Stomach smooth muscle (tissue), 2 donors: Measurements from ENCODE around the gene FNBP1.

Source experiments
- H3K27ac ChIP-seq: one replicate; pipeline ENCODE4 v1.7.0; 2013; ENCODE audit warnings: mild to moderate bottlenecking, low read length, inconsistent platforms
- H3K27me3 ChIP-seq, 2 donors: one replicate each; pipeline ENCODE4 v1.7.0; 2013; ENCODE audit warnings: low read length in 2 of 2; ENCODE audit not compliant: insufficient read depth in 2 of 2, control insufficient read depth in 1 of 2
- H3K36me3 ChIP-seq, 2 donors: one replicate each; pipeline ENCODE4 v1.7.0; 2013; ENCODE audit warnings: low read length in 2 of 2; ENCODE audit not compliant: control insufficient read depth in 2 of 2, insufficient read depth in 2 of 2
- H3K4me1 ChIP-seq: one replicate; pipeline ENCODE4 v1.7.0; 2013; ENCODE audit warnings: low read length; ENCODE audit not compliant: control insufficient read depth, insufficient read depth
- H3K4me3 ChIP-seq, 2 donors: one replicate each; pipeline ENCODE4 v1.7.0; 2013; ENCODE audit warnings: low read length in 2 of 2
- H3K9ac ChIP-seq, 2 donors: one replicate each; pipeline ENCODE4 v1.7.0; 2013; ENCODE audit warnings: low read length in 2 of 2, mild to moderate bottlenecking in 1 of 2
- H3K9me3 ChIP-seq, 2 donors: one replicate each; pipeline ENCODE4 v1.7.0; 2013; ENCODE audit warnings: low read length in 2 of 2; ENCODE audit not compliant: control insufficient read depth in 2 of 2
- donor health status: healthy.
- donor health status: Pancreatic carcinoma.

FNBP1 gene

DNA sequence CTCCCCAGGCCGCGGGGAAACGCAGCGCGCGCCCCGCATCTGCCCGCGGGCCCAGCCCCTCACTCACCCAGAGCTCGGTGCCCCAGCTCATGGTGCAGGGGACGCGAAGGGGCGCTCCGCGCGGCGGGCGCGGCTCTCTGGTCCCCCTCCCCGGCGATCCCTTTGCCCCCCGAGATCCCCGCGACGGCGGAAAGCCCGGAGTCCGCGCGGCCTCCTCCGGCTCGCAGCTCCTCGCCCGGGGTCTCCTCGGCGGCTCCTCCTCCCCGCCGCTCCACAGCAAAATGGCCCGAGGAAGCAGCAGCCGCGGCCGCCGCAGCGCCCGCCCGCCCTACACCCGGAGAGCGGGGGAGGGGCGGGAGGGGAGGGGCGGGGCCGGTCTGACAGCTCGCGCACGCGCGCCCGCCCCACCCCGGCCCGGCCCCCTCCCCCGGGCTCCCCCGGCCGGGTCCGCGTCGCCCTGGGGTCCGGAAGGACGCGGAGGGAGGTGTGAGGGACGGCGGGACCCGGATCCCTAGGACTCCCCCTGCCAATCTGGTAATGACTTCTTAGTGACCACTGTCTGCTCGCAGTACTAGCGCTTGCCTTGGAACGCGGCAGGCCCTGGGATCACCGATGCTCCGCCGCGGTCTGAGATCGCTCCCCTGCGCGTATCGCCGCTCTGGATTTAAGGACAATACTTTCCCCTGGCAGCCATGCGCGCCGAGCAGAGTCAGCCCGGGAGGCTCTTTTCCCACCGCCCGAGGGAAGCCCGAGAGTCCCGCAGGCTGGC, at the start of gene FNBP1:
FNBP1 (minus strand) TSS at position 305 of the 769 bp plus-strand sequence; CDS start at position 91, 214 bp downstream.
- Histone ChIP-seq H3K9ac (peak within 1 kb of the TSS; percentile 94), H3K27ac (peak within 1 kb of the TSS; percentile 92), H3K4me3 (peak within 1 kb of the TSS; percentile 92 to 96), H3K36me3 (no peaks in the 10 kb centered on the region), H3K27me3 (no peaks in the 10 kb centered on the region), H3K9me3 (no peaks in the 10 kb centered on the region), H3K4me1 (peaks cover 18% of the 10 kb centered on the region)

DNA sequence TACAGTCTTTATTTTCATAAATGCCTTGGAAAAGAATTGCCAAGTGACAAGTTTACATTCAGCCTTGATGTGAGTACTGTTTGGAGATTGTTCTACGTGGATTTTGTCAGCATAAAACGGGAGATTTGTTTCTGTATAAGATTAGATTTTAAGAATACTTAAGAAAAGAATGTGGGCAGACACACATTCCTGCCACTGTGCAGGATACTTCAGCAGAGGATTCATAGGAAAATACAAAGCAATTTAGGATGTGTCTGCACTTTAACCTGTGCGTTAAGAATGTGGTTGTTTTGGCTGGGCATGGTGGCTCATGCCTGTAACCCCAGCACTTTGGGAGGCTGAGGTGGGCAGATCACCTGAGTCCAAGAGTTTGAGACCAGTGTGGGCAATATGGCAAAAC, 47.9 kb upstream of the FNBP1 start:
- no peaks in the 10 kb centered on the region for H3K27me3 ChIP-seq
- peaks cover 16 to 25% of the 10 kb centered on the region in 2 donors for H3K36me3 ChIP-seq
- no peak overlapping the region for H3K4me3 ChIP-seq
- no peaks in the 10 kb centered on the region for H3K4me1 ChIP-seq
- no peak overlapping the region for H3K9ac ChIP-seq
- H3K27ac ChIP-seq, result no peak overlapping the region
- H3K9me3 ChIP-seq, result no peaks in the 10 kb centered on the region

DNA sequence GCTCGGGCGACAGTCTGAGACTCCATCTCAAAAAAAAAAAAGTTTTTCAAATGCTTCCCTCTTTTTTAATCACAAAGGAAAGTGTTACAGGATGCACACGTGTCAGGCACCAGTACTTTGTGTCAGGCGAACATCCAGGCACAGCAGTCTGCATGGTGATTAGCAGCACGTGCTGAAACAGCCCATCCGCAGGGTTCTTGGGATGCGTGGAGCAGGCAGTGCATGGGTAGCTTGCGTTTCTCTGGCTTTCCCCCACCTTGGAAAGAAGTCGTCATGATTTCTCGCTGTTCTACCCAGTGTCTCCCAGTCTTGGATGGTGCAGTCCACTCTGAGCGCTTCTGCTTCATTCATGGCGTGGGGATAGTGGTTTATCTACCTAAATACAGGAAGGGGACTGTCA, 46.2 kb upstream of the FNBP1 start:
- no peak overlapping the region for H3K9ac ChIP-seq
- H3K27ac ChIP-seq, result no peak overlapping the region
- no peaks in the 10 kb centered on the region for H3K9me3 ChIP-seq
- no peaks in the 10 kb centered on the region for H3K27me3 ChIP-seq
- H3K4me1 ChIP-seq, result no peaks in the 10 kb centered on the region
- H3K36me3 ChIP-seq, result peaks cover 13 to 25% of the 10 kb centered on the region in 2 donors
- no peak overlapping the region for H3K4me3 ChIP-seq

DNA sequence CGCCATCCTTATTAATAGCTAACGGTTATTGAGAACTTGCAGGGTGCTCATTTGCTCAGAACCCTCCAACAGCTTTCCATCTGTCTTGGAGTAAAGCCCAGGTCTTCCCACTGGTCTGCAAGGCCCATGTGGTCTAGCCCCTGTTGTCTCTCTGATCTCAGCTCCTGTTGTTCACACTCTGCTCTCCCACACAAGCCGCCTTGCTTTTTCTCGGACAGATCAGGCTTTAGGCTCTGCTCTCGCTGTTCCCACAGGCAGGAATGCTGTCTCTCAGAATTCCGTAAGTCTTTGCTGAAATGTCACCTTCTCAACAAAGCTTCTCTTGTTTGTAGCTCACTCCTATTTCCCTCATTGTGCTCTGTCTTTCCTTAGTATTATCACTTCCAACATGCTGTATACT, 45.1 kb upstream of the FNBP1 start:
- H3K4me3 ChIP-seq, result no peak overlapping the region
- no peaks in the 10 kb centered on the region for H3K27me3 ChIP-seq
- H3K9ac ChIP-seq, result no peak overlapping the region
- H3K27ac ChIP-seq, result no peak overlapping the region
- H3K4me1 ChIP-seq, result no peaks in the 10 kb centered on the region
- peaks cover 16 to 28% of the 10 kb centered on the region in 2 donors for H3K36me3 ChIP-seq
- no peaks in the 10 kb centered on the region for H3K9me3 ChIP-seq

DNA sequence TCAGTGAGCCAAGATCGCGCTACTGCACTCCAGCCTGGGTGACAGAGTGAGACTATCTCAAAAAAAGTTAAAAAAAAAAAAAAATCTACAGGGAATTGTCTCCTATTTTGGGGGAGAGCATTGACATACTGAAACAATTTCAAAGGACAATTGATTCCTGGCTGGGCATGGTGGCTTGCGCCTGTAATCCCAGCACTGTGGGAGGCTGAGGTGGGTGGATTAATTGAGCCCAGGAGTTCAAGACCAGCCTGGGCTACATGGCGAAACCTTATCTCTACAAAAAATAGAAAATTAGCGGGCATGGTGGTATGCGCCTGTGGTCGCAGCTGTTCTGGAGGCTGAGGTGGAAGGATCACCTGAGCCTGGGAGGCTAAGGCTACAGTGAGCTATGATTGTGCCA, 41.3 kb upstream of the FNBP1 start:
- Histone ChIP-seq H3K36me3 (peaks cover 26 to 32% of the 10 kb centered on the region in 2 donors), H3K4me1 (no peaks in the 10 kb centered on the region), H3K27me3 (no peaks in the 10 kb centered on the region), H3K4me3 (no peak overlapping the region), H3K9ac (no peak overlapping the region), H3K9me3 (no peaks in the 10 kb centered on the region), H3K27ac (no peak overlapping the region)

DNA sequence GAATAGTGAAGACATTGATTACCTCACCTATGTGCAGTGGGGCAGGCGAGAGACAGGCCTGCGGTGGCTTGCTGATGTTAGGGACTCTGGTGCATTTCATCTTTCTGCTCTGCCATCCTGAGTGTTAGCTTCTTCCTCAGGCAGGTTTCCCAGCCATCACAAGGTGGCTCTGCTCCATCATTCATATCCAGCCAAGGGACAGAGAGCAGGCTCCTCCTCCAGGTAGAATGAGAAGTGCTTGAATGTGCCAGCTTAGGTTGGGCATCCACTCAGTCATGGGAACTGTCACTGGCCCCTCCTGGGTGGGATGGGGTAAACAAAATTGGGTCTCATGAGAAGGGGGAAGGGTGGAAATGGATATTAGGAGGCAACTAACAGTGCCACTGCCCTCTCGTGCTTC, 35.6 kb upstream of the FNBP1 start:
- Histone ChIP-seq H3K36me3 (peaks cover 29 to 31% of the 10 kb centered on the region in 2 donors), H3K27ac (no peak overlapping the region), H3K27me3 (no peaks in the 10 kb centered on the region), H3K9me3 (no peaks in the 10 kb centered on the region), H3K4me3 (no peak overlapping the region), H3K4me1 (peaks cover 9% of the 10 kb centered on the region), H3K9ac (no peak overlapping the region)

DNA sequence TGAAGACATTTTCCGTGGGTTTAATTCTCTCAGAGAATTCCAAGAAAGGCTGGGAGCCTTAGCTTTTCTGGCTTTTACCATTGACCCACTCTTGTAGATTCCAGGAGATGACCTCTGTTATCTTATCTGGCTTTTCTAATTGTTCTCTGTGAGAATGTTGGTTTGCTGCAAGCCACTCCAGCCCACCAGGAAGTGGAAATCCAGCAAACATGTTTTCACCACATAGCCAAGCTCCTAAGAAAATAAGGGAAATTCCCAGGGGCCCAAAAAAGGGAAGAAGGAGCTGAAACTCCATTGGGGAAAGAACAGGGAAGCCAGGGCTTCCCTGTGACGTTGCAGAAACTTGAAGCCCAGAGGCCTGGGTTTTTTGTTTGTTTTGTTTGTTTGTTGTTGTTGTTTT, 30.4 kb upstream of the FNBP1 start:
- no peak overlapping the region for H3K27ac ChIP-seq
- H3K9ac ChIP-seq, result no peak overlapping the region
- no peaks in the 10 kb centered on the region for H3K27me3 ChIP-seq
- no peak overlapping the region for H3K4me3 ChIP-seq
- peaks cover 12% of the 10 kb centered on the region for H3K4me1 ChIP-seq
- no peaks in the 10 kb centered on the region for H3K9me3 ChIP-seq
- H3K36me3 ChIP-seq, result peaks cover 9 to 11% of the 10 kb centered on the region in 2 donors

DNA sequence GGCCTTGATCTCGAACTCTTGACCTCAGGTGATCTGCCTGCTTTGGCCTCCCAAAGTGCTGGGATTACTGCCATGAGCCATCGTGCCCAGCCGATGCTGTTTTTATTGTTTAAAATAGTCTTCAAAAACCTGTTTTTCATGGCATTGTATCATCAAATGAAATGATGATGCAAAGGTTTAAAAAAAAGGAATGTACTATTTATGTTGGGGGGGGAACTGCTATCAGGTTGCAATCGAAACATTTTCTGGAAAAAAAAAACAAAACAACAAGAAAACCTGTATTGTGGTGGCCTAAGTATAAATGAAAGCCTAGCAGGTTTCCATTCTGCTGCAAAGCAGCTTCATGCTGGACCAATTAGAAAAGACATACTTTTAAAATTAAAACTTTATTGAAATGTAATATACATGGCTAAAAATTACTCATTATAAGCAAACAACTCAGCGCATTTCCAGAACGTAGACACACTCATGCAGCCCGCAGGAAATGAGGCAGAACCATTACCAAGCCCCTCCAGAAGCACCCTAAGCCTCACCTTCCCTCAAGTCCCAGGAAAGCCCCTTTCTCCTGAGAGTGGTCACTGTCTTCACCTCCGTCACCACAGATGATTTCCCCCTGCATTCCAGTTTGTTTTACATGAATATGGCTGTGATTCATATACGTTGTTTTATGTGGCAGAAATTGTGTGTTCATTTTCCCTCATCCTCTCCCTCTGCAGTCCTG, 29.7 kb upstream of the FNBP1 start:
- no peak overlapping the region for H3K27ac ChIP-seq

DNA sequence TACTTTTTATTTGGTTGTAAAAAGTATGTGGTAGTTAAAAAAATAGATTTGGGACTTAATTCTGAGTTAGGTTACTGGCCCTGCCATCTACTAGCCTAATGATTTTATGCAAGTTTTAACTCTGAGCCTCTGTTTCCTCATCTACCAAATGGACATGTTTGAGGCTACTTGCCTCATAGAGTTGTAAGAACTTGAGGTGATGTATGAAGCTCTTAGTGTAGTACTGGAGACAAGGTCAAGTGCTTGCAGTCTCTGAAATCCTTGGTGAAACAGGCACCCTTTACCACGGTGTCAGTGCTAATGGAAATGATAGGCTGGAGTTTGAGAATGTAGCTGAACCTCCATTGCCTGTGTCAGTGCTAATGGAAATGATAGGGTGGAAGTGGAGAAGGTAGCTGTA, 26.1 kb upstream of the FNBP1 start:
- Histone ChIP-seq H3K4me1 (peaks cover 4% of the 10 kb centered on the region), H3K9ac (no peak overlapping the region), H3K27me3 (no peaks in the 10 kb centered on the region), H3K36me3 (no peaks in the 10 kb centered on the region), H3K4me3 (no peak overlapping the region), H3K27ac (no peak overlapping the region), H3K9me3 (no peaks in the 10 kb centered on the region)

More for the DNA sequence above, 29.7 kb upstream of the FNBP1 start:
- no peak overlapping the region for H3K9ac ChIP-seq
- H3K4me1 ChIP-seq, result peaks cover 12% of the 10 kb centered on the region
- H3K9me3 ChIP-seq, result no peaks in the 10 kb centered on the region
- H3K36me3 ChIP-seq, result peaks cover 8 to 10% of the 10 kb centered on the region in 2 donors
- H3K4me3 ChIP-seq, result no peak overlapping the region
- no peaks in the 10 kb centered on the region for H3K27me3 ChIP-seq

DNA sequence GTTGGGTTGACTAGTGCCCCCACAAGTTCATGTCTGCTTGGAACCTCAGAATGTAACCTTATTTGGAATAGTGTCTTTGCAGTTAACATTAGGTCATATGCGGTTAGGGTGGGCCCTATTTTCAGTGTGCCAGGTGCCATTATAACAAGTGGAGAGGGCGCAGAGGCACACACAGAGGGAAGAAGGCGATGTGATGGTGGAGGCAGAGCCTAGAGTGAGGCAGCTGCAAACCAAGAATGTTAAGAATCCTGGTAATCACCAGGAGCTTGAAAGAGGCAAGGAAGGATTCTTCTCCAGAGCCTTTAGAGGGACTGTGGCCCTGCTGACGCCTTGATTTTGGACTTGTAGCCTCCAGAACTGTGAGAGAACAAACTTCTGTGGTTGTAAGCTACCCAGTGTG, 21.6 kb upstream of the FNBP1 start:
- H3K9me3 ChIP-seq, result no peaks in the 10 kb centered on the region
- no peak overlapping the region for H3K27ac ChIP-seq
- H3K4me1 ChIP-seq, result no peaks in the 10 kb centered on the region
- no peak overlapping the region for H3K9ac ChIP-seq
- H3K27me3 ChIP-seq, result no peaks in the 10 kb centered on the region
- no peak overlapping the region for H3K4me3 ChIP-seq
- H3K36me3 ChIP-seq, result no peaks in the 10 kb centered on the region

DNA sequence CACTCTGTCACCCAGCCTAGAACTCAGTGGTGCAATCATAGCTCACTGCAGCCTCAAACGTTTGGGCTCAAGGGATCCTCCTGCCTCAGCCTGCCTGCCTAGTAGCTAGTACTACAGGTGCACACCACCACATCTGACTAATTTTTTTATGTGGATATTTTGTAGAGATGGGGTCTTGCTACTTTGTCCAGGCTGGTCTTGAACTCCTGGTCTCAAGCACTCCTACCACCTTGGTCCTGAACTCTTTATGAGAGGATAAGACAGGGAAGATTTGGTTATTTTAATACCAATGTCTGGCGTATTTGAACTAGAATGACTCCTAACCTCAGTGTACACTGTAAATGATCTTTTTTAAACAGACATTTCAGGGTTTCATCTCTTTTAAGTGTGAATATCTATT, 19.8 kb upstream of the FNBP1 start:
- Histone ChIP-seq H3K27me3 (no peaks in the 10 kb centered on the region), H3K9ac (no peak overlapping the region), H3K9me3 (no peaks in the 10 kb centered on the region), H3K27ac (no peak overlapping the region), H3K36me3 (peaks cover 0 to 2% of the 10 kb centered on the region in 2 donors), H3K4me3 (no peak overlapping the region), H3K4me1 (peaks cover 3% of the 10 kb centered on the region)
